Tibial nerve (tissue), 3 donors: Measurements from ENCODE around the gene PSD4.

Source experiments
- CTCF ChIP-seq, 5 experiments: fragments of 200-600 bp in 3 of 5; fragments of 450-650 bp in 2 of 5; sonication (generic) in 3 of 5; IDR thresholded peaks; one replicate each; pipeline ENCODE4 v1.5.1; 2016 to 2019; ENCODE audit warnings: antibody characterized with exemption in 5 of 5, mild to moderate bottlenecking in 3 of 5, moderate library complexity in 2 of 5
- POLR2A ChIP-seq, 2 donors: fragments of 450-650 bp; IDR thresholded peaks; one replicate each; pipeline ENCODE4 v1.6.1; 2017; ENCODE audit warnings: antibody characterized with exemption in 2 of 2, mild to moderate bottlenecking in 2 of 2, moderate library complexity in 2 of 2

- TF ChIP-seq CTCF (IDR thresholded peaks at IDR 0.05) = no peak
- TF ChIP-seq POLR2A (IDR thresholded peaks at IDR 0.05) = no peak
These were observed 39.8 kb upstream of the PSD4 start for GRCh38 chr2:113133704-113134598.
